ENCODE measurements around the gene ASXL3.

Gene ASXL3

GRCh38 chr18:33612632-33613031 lies 34.6 kb downstream of the ASXL3 start:
- WGBS (ENCODE audit: extremely low coverage, insufficient coverage, insufficient read length), result no CpG with 5 or more reads among the region's 3 CpGs
- Histone ChIP-seq H2AK5ac (ENCODE audit: low read length) (no peak overlapping the region), H3K18ac (ENCODE audit: low read length) (no peak overlapping the region), H3K4me3 (ENCODE audit: low read depth, low read length) (no peak overlapping the region), H3K4me2 (ENCODE audit: low read length) (no peak overlapping the region), H2BK12ac (ENCODE audit: low read length) (no peak overlapping the region), H3K9me3 (ENCODE audit: insufficient read depth, low read depth, low read length) (no peaks in the 10 kb centered on the region), H3K14ac (ENCODE audit: low read length) (no peak overlapping the region), H2AFZ (ENCODE audit: insufficient read depth, low read length, poor library complexity) (no peak overlapping the region), H2BK120ac (ENCODE audit: insufficient read depth, low read length, poor library complexity) (no peak overlapping the region), H3K23ac (ENCODE audit: low read length) (no peak overlapping the region), H4K12ac (ENCODE audit: low read depth, low read length) (no peak overlapping the region), H3K36me3 (ENCODE audit: control insufficient read depth in 1 of 2, insufficient read depth in 2 of 2, low read length in 2 of 2) (peaks cover 0 to 2% of the 10 kb centered on the region in 2 experiments), H4K91ac (ENCODE audit: low read depth, low read length) (no peak overlapping the region), H3K27ac (ENCODE audit: low read depth, low read length) (no peak overlapping the region), H3K79me2 (ENCODE audit: control insufficient read depth, insufficient read depth, low read length, poor library complexity) (no peaks in the 10 kb centered on the region), H2BK5ac (ENCODE audit: low read depth, low read length, poor library complexity) (no peak overlapping the region), H4K8ac (ENCODE audit: low read depth, low read length) (no peak overlapping the region), H3K4me1 (ENCODE audit: control insufficient read depth in 1 of 2, insufficient read depth in 2 of 2, low read length in 2 of 2) (peaks cover 0 to 2% of the 10 kb centered on the region in 2 experiments), H3K27me3 (ENCODE audit: insufficient read depth, low read length) (no peaks in the 10 kb centered on the region), H3K4ac (ENCODE audit: low read depth, low read length) (no peak overlapping the region), H3K79me1 (ENCODE audit: low read length) (no peaks in the 10 kb centered on the region), H3K9ac (ENCODE audit: low read length) (no peak overlapping the region)
- no peak for DNase-seq

GRCh38 chr18:33616556-33616955 lies 38.5 kb downstream of the ASXL3 start:
- H2BK120ac ChIP-seq (ENCODE audit: insufficient read depth, low read length, poor library complexity), result no peak overlapping the region
- no peak overlapping the region for H3K18ac ChIP-seq (ENCODE audit: low read length)
- H3K4ac ChIP-seq (ENCODE audit: low read depth, low read length), result no peak overlapping the region
- H3K9me3 ChIP-seq (ENCODE audit: insufficient read depth, low read depth, low read length), result no peaks in the 10 kb centered on the region
- no peaks in the 10 kb centered on the region for H3K79me2 ChIP-seq (ENCODE audit: control insufficient read depth, insufficient read depth, low read length, poor library complexity)
- no peaks in the 10 kb centered on the region for H3K27me3 ChIP-seq (ENCODE audit: insufficient read depth, low read length)
- WGBS (ENCODE audit: extremely low coverage, insufficient coverage, insufficient read length), result no CpG with 5 or more reads among the region's 3 CpGs
- H3K27ac ChIP-seq (ENCODE audit: low read depth, low read length), result no peak overlapping the region
- H3K79me1 ChIP-seq (ENCODE audit: low read length), result no peaks in the 10 kb centered on the region
- no peak overlapping the region for H3K23ac ChIP-seq (ENCODE audit: low read length)
- H3K9ac ChIP-seq (ENCODE audit: low read length), result no peak overlapping the region
- no peak overlapping the region for H2AFZ ChIP-seq (ENCODE audit: insufficient read depth, low read length, poor library complexity)
- DNase-seq, result peak; percentile 2 to 14
- no peak overlapping the region for H3K4me2 ChIP-seq (ENCODE audit: low read length)
- H3K4me3 ChIP-seq (ENCODE audit: low read depth, low read length), result no peak overlapping the region
- H3K14ac ChIP-seq (ENCODE audit: low read length), result no peak overlapping the region
- H4K8ac ChIP-seq (ENCODE audit: low read depth, low read length), result no peak overlapping the region
- no peak overlapping the region for H2AK5ac ChIP-seq (ENCODE audit: low read length)
- no peak overlapping the region for H4K12ac ChIP-seq (ENCODE audit: low read depth, low read length)
- no peak overlapping the region for H4K91ac ChIP-seq (ENCODE audit: low read depth, low read length)
- no peak overlapping the region for H2BK5ac ChIP-seq (ENCODE audit: low read depth, low read length, poor library complexity)
- H3K4me1 ChIP-seq (ENCODE audit: control insufficient read depth in 1 of 2, insufficient read depth in 2 of 2, low read length in 2 of 2), result peaks cover 0 to 2% of the 10 kb centered on the region in 2 experiments
- peaks cover 0 to 2% of the 10 kb centered on the region in 2 experiments for H3K36me3 ChIP-seq (ENCODE audit: control insufficient read depth in 1 of 2, insufficient read depth in 2 of 2, low read length in 2 of 2)
- no peak overlapping the region for H2BK12ac ChIP-seq (ENCODE audit: low read length)

DNA sequence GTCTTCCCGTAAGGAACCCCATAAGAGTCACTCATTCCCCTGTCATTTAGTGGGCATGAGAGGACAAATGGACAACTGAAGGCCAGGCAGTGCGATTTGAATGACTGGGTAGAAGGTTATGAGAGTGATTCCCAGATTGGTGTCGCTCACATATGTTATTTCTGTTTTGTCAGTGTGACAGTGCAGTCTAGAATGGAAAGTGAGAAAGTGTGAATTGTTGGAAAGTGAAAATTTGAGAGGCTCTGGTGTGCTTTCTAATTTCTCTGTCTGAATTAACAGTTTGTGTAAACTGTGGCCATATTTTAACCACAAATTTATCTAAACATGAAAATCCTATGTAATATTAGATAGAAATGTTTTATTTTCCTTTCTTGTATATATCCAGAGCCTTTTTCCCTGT lies 49.1 kb downstream of the ASXL3 start:
- no CpG with 5 or more reads among the region's 3 CpGs for WGBS (ENCODE audit: extremely low coverage, insufficient coverage, insufficient read length)
- no peaks in the 10 kb centered on the region for H3K79me1 ChIP-seq (ENCODE audit: low read length)

GRCh38 chr18:33630476-33630875 lies 52.5 kb downstream of the ASXL3 start:
- H2AK5ac ChIP-seq (ENCODE audit: low read length), result no peak overlapping the region
- no peak for DNase-seq
- H3K9ac ChIP-seq (ENCODE audit: low read length), result no peak overlapping the region
- no peak overlapping the region for H4K91ac ChIP-seq (ENCODE audit: low read depth, low read length)
- H2BK5ac ChIP-seq (ENCODE audit: low read depth, low read length, poor library complexity), result no peak overlapping the region
- no CpG with 5 or more reads among the region's 1 CpG for WGBS (ENCODE audit: extremely low coverage, insufficient coverage, insufficient read length)
- H3K14ac ChIP-seq (ENCODE audit: low read length), result no peak overlapping the region
- H3K4me1 ChIP-seq (ENCODE audit: control insufficient read depth in 1 of 2, insufficient read depth in 2 of 2, low read length in 2 of 2), result no peaks in the 10 kb centered on the region
- no peak overlapping the region for H4K8ac ChIP-seq (ENCODE audit: low read depth, low read length)
- no peak overlapping the region for H3K4me2 ChIP-seq (ENCODE audit: low read length)
- no peak overlapping the region for H3K23ac ChIP-seq (ENCODE audit: low read length)
- no peaks in the 10 kb centered on the region for H3K27me3 ChIP-seq (ENCODE audit: insufficient read depth, low read length)
- no peak overlapping the region for H2BK120ac ChIP-seq (ENCODE audit: insufficient read depth, low read length, poor library complexity)
- H3K36me3 ChIP-seq (ENCODE audit: control insufficient read depth in 1 of 2, insufficient read depth in 2 of 2, low read length in 2 of 2), result peaks cover 0 to 3% of the 10 kb centered on the region in 2 experiments
- H2BK12ac ChIP-seq (ENCODE audit: low read length), result no peak overlapping the region
- H3K79me1 ChIP-seq (ENCODE audit: low read length), result no peaks in the 10 kb centered on the region
- no peak overlapping the region for H3K27ac ChIP-seq (ENCODE audit: low read depth, low read length)
- no peak overlapping the region for H3K4me3 ChIP-seq (ENCODE audit: low read depth, low read length)
- H3K4ac ChIP-seq (ENCODE audit: low read depth, low read length), result no peak overlapping the region
- no peak overlapping the region for H3K18ac ChIP-seq (ENCODE audit: low read length)
- no peaks in the 10 kb centered on the region for H3K9me3 ChIP-seq (ENCODE audit: insufficient read depth, low read depth, low read length)
- H2AFZ ChIP-seq (ENCODE audit: insufficient read depth, low read length, poor library complexity), result no peak overlapping the region
- no peak overlapping the region for H4K12ac ChIP-seq (ENCODE audit: low read depth, low read length)
- H3K79me2 ChIP-seq (ENCODE audit: control insufficient read depth, insufficient read depth, low read length, poor library complexity), result no peaks in the 10 kb centered on the region

More for the DNA sequence above, 49.1 kb downstream of the ASXL3 start:
- Histone ChIP-seq H2AFZ (ENCODE audit: insufficient read depth, low read length, poor library complexity) (no peak overlapping the region), H3K27ac (ENCODE audit: low read depth, low read length) (no peak overlapping the region), H3K27me3 (ENCODE audit: insufficient read depth, low read length) (no peaks in the 10 kb centered on the region), H4K12ac (ENCODE audit: low read depth, low read length) (no peak overlapping the region), H2BK120ac (ENCODE audit: insufficient read depth, low read length, poor library complexity) (no peak overlapping the region), H3K9ac (ENCODE audit: low read length) (no peak overlapping the region), H3K14ac (ENCODE audit: low read length) (no peak overlapping the region), H4K91ac (ENCODE audit: low read depth, low read length) (no peak overlapping the region), H3K18ac (ENCODE audit: low read length) (no peak overlapping the region), H2BK5ac (ENCODE audit: low read depth, low read length, poor library complexity) (no peak overlapping the region), H2BK12ac (ENCODE audit: low read length) (no peak overlapping the region), H3K4me3 (ENCODE audit: low read depth, low read length) (no peak overlapping the region), H3K9me3 (ENCODE audit: insufficient read depth, low read depth, low read length) (no peaks in the 10 kb centered on the region), H2AK5ac (ENCODE audit: low read length) (no peak overlapping the region), H4K8ac (ENCODE audit: low read depth, low read length) (no peak overlapping the region), H3K4me1 (ENCODE audit: control insufficient read depth in 1 of 2, insufficient read depth in 2 of 2, low read length in 2 of 2) (no peaks in the 10 kb centered on the region), H3K36me3 (ENCODE audit: control insufficient read depth in 1 of 2, insufficient read depth in 2 of 2, low read length in 2 of 2) (peaks cover 0 to 3% of the 10 kb centered on the region in 2 experiments), H3K79me2 (ENCODE audit: control insufficient read depth, insufficient read depth, low read length, poor library complexity) (no peaks in the 10 kb centered on the region), H3K4ac (ENCODE audit: low read depth, low read length) (no peak overlapping the region), H3K4me2 (ENCODE audit: low read length) (no peak overlapping the region), H3K23ac (ENCODE audit: low read length) (no peak overlapping the region)
- DNase-seq, result no peak

Measured in trophoblast cell (in vitro differentiated cells and primary cell).